ENCODE measurements around the gene FGR. TPM values are rescaled to one million over a fixed set of nuclear protein-coding genes. Genes with fewer than 3 reads are reported as not detected.
A peak's percentile ranks its signal among the peaks of the same experiment; 100 is the strongest.

The FGR gene
- total RNA-seq, 1 experiment from 2014 or later = not detected

GRCh38 chr1:27604579-27605299 is 30.2 kb downstream of the FGR start (continued):
- TF ChIP-seq, protein P1, sequence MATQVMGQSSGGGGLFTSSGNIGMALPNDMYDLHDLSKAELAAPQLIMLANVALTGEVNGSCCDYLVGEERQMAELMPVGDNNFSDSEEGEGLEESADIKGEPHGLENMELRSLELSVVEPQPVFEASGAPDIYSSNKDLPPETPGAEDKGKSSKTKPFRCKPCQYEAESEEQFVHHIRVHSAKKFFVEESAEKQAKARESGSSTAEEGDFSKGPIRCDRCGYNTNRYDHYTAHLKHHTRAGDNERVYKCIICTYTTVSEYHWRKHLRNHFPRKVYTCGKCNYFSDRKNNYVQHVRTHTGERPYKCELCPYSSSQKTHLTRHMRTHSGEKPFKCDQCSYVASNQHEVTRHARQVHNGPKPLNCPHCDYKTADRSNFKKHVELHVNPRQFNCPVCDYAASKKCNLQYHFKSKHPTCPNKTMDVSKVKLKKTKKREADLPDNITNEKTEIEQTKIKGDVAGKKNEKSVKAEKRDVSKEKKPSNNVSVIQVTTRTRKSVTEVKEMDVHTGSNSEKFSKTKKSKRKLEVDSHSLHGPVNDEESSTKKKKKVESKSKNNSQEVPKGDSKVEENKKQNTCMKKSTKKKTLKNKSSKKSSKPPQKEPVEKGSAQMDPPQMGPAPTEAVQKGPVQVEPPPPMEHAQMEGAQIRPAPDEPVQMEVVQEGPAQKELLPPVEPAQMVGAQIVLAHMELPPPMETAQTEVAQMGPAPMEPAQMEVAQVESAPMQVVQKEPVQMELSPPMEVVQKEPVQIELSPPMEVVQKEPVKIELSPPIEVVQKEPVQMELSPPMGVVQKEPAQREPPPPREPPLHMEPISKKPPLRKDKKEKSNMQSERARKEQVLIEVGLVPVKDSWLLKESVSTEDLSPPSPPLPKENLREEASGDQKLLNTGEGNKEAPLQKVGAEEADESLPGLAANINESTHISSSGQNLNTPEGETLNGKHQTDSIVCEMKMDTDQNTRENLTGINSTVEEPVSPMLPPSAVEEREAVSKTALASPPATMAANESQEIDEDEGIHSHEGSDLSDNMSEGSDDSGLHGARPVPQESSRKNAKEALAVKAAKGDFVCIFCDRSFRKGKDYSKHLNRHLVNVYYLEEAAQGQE (IDR thresholded peaks at IDR 0.05; ENCODE audit: low read depth) = no peak
- no peak for TF ChIP-seq JUND (IDR thresholded peaks at IDR 0.05)
- TF ChIP-seq TCF7L2 (IDR thresholded peaks at IDR 0.05; ENCODE audit: borderline replicate concordance, extremely low read depth, insufficient read depth, insufficient read length) = no peak

- ATAC-seq = peak; percentile 74
- ChIA-PET RAD21 (ENCODE audit: low non-redundant PET in 1 of 2, low total read pairs in 2 of 2, uncharacterized antibody in 2 of 2, unreplicated experiment in 2 of 2) (interaction anchor here (0.6 to 2.7 kb wide), 4 partner anchors 30 to 871 kb away, joined by 3 to 20 read pairs (median 8); no protein-coding TSS in a partner anchor), CTCF (interaction anchor here (0.5 to 3.8 kb wide), 6 partner anchors 47 to 307 kb away, joined by 3 to 24 read pairs (median 4); no protein-coding TSS in a partner anchor), POLR2A (interaction anchor here (0.7 to 1.2 kb wide), 11 partner anchors 9 to 632 kb away, joined by 3 to 13 read pairs (median 5); partner anchors contain the start of gene WASF2)
- BruUV-seq (replicated peaks) = no TSS peak
- H3K9me3 ChIP-seq (ENCODE audit: control insufficient read depth in 1 of 2, insufficient read depth in 1 of 2, low read depth in 1 of 2, low read length in 2 of 2) = no peaks in the 10 kb centered on the region
- intact Hi-C loops (cut with micrococcal nuclease) = loop anchor here (1.0 to 10.0 kb wide), 2 partner anchors 48 to 559 kb away; no protein-coding TSS in a partner anchor
- H3K36me3 ChIP-seq (ENCODE audit: control insufficient read depth in 1 of 2, insufficient read depth in 2 of 2, low read length in 2 of 2) = no peaks in the 10 kb centered on the region
- DNase-seq (ENCODE audit: low read depth, low spot score) = peak; percentile 65
- TF ChIP-seq YY1 (IDR thresholded peaks at IDR 0.05; ENCODE audit: extremely low read depth, insufficient replicate concordance, low read depth, low read length) (peak; percentile 31), POLR2AphosphoS5 (IDR thresholded peaks at IDR 0.05; ENCODE audit: low read depth, low read length) (peak; percentile 89), CBX3 (IDR thresholded peaks at IDR 0.05; ENCODE audit: low read depth) (no peak), POLR2A (IDR thresholded peaks at IDR 0.05; ENCODE audit: borderline replicate concordance, extremely low read depth, insufficient read depth, insufficient read length) (peak; percentile 34), ELF1 (IDR thresholded peaks at IDR 0.05; ENCODE audit: borderline replicate concordance, low read depth) (no peak)
- peaks cover 43% of the 10 kb centered on the region for H3K79me2 ChIP-seq (ENCODE audit: insufficient read depth, low read length)
- H3K27me3 ChIP-seq (ENCODE audit: insufficient read depth, low read length) = no peaks in the 10 kb centered on the region
- no peaks in the 10 kb centered on the region for H3K9me2 ChIP-seq (ENCODE audit: insufficient read depth)
- peak within 1 kb of the TSS; percentile 68 for H3K27ac ChIP-seq (ENCODE audit: low read depth, low read length)
- H3K4me1 ChIP-seq (ENCODE audit: control insufficient read depth in 1 of 2, insufficient read depth in 2 of 2, low read length in 2 of 2) = peaks cover 40 to 70% of the 10 kb centered on the region in 2 experiments
- H4K20me1 ChIP-seq (ENCODE audit: insufficient read depth) = peaks cover 9% of the 10 kb centered on the region; the same call in 1 of the 2 replicates
- peak within 1 kb of the TSS; percentile 81 for H3K9ac ChIP-seq (ENCODE audit: low read length)
- peak within 1 kb of the TSS; percentile 88 for H3K4me2 ChIP-seq (ENCODE audit: low read length)
- H3K4me3 ChIP-seq (replicated peaks in 1 of 2; ENCODE audit: low read depth in 1 of 2, low read length in 2 of 2) = peak within 1 kb of the TSS; percentile 85 to 95
- H2AFZ ChIP-seq (ENCODE audit: low read depth, low read length, poor library complexity, severe bottlenecking) = no peak within 1 kb of the TSS
Measured at GRCh38 chr1:27603681-27604578, 31.1 kb downstream of the FGR start, which contains the start of gene AHDC1. AHDC1 (minus strand) TSS chr1:27604144; CDS start chr1:27552115, 52,029 bp downstream.
